HG02884 (cell line): ENCODE data around the gene SEMA3D.
A peak's percentile ranks its signal among the peaks of the same experiment; 100 is the strongest.

Experiments used
- ATAC-seq: cut with Tn5 transposase; IDR thresholded peaks from one replicate; pipeline ENCODE4 v1.9.1; 2021; ENCODE audit warnings: mild to moderate bottlenecking, moderate library complexity; ENCODE audit not compliant: unreplicated experiment

The SEMA3D gene

GRCh38 chr7:85186521-85187241, at the start of gene SEMA3D:
Gene SEMA3D (minus strand): TSS chr7:85187056. CDS start chr7:85121891, 65,165 bp downstream.
- peak; percentile 82 for ATAC-seq

- ATAC-seq = no peak
Measured at GRCh38 chr7:85234730-85235129, 47.9 kb upstream of the SEMA3D start.

- no peak for ATAC-seq
Measured at GRCh38 chr7:85232068-85232467, 45.2 kb upstream of the SEMA3D start.

- no peak for ATAC-seq
Measured at GRCh38 chr7:85230623-85231022, 43.8 kb upstream of the SEMA3D start.

GRCh38 chr7:85229544-85229943, 42.7 kb upstream of the SEMA3D start:
- no peak for ATAC-seq

- ATAC-seq = no peak
Measured at GRCh38 chr7:85226361-85227085, 39.7 kb upstream of the SEMA3D start.

- no peak for ATAC-seq
Measured at GRCh38 chr7:85224171-85224570, 37.3 kb upstream of the SEMA3D start.

GRCh38 chr7:85222522-85222921, 35.7 kb upstream of the SEMA3D start:
- no peak for ATAC-seq

- ATAC-seq = no peak
Measured at GRCh38 chr7:85221796-85222195, 34.9 kb upstream of the SEMA3D start.

- ATAC-seq = no peak
Measured at GRCh38 chr7:85220651-85221050, 33.8 kb upstream of the SEMA3D start.

GRCh38 chr7:85220023-85220422, 33.2 kb upstream of the SEMA3D start:
- ATAC-seq = no peak

GRCh38 chr7:85217085-85217484, 30.2 kb upstream of the SEMA3D start:
- no peak for ATAC-seq

- peak; percentile 96 for ATAC-seq
Measured at GRCh38 chr7:85215098-85215497, 28.2 kb upstream of the SEMA3D start.

- ATAC-seq = no peak
Measured at GRCh38 chr7:85213500-85213899, 26.6 kb upstream of the SEMA3D start.

GRCh38 chr7:85205754-85206153, 18.9 kb upstream of the SEMA3D start:
- no peak for ATAC-seq

GRCh38 chr7:85204496-85204895, 17.6 kb upstream of the SEMA3D start:
- no peak for ATAC-seq

GRCh38 chr7:85204061-85204460, 17.2 kb upstream of the SEMA3D start:
- no peak for ATAC-seq

GRCh38 chr7:85201209-85201608, 14.4 kb upstream of the SEMA3D start:
- no peak for ATAC-seq

- ATAC-seq = no peak
Measured at GRCh38 chr7:85196696-85197095, 9.8 kb upstream of the SEMA3D start.

GRCh38 chr7:85191383-85191782, 4.5 kb upstream of the SEMA3D start:
- ATAC-seq = no peak

- peak; percentile 7 for ATAC-seq
Measured at GRCh38 chr7:85186083-85186520, 754 bp downstream of the SEMA3D start.

- no peak for ATAC-seq
Measured at GRCh38 chr7:85185424-85186082, 1.3 kb downstream of the SEMA3D start.
